IMR-90 (cell line): ENCODE measurements around the gene IGFBP6.

ENCODE experiments used
- BHLHE40 ChIP-seq: fragments of 150-350 bp; IDR thresholded peaks from 2 replicates; pipeline ENCODE4 v1.6.1; 2016; ENCODE audit warnings: mild to moderate bottlenecking, low read depth, low read length
- CEBPB ChIP-seq: IDR thresholded peaks from 2 replicates; pipeline ENCODE4 v1.6.1; 2012; ENCODE audit warnings: low read depth, low read length, improper control_type of control experiment
- CHD1 ChIP-seq: IDR thresholded peaks from 2 replicates; pipeline ENCODE4 v1.6.1; 2012; ENCODE audit warnings: low read depth, low read length, improper control_type of control experiment
- CTCF ChIP-seq: conservative IDR thresholded peaks from 2 replicates; pipeline ENCODE4 v1.5.1; 2012; ENCODE audit warnings: mild to moderate bottlenecking, low read depth, low read length, improper control_type of control experiment
- POLR2A ChIP-seq: IDR thresholded peaks from 2 replicates; pipeline ENCODE4 v1.6.1; 2012; ENCODE audit warnings: mild to moderate bottlenecking, low read depth, low read length
- RAD21 ChIP-seq: IDR thresholded peaks from 2 replicates; pipeline ENCODE4 v1.6.1; 2012; ENCODE audit warnings: low read length, improper control_type of control experiment
- SMC3 ChIP-seq: fragments of 150-350 bp; IDR thresholded peaks from 2 replicates; pipeline ENCODE4 v1.6.1; 2016; ENCODE audit warnings: low read depth, mild to moderate bottlenecking, antibody characterized with exemption, low read length, moderate library complexity
- TF ChIP-seq, protein P1 (sequence below): fragments of 150-350 bp; IDR thresholded peaks from 2 replicates; pipeline ENCODE4 v1.6.1; 2017; ENCODE audit warnings: mild to moderate bottlenecking, antibody characterized with exemption, low read length, low read depth
- TF ChIP-seq, protein P2 (sequence below): fragments of 150-350 bp; IDR thresholded peaks from 2 replicates; pipeline ENCODE4 v1.6.1; 2016; ENCODE audit warnings: low read depth, mild to moderate bottlenecking, low read length, moderate library complexity, borderline replicate concordance

- no peak for TF ChIP-seq POLR2A
- TF ChIP-seq CTCF: no peak
- no peak for TF ChIP-seq RAD21
- no peak for TF ChIP-seq BHLHE40
- TF ChIP-seq CEBPB: no peak
- TF ChIP-seq CHD1: no peak
- no peak for TF ChIP-seq SMC3
- TF ChIP-seq, protein P1, sequence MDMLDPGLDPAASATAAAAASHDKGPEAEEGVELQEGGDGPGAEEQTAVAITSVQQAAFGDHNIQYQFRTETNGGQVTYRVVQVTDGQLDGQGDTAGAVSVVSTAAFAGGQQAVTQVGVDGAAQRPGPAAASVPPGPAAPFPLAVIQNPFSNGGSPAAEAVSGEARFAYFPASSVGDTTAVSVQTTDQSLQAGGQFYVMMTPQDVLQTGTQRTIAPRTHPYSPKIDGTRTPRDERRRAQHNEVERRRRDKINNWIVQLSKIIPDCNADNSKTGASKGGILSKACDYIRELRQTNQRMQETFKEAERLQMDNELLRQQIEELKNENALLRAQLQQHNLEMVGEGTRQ: no peak
- TF ChIP-seq, protein P2, sequence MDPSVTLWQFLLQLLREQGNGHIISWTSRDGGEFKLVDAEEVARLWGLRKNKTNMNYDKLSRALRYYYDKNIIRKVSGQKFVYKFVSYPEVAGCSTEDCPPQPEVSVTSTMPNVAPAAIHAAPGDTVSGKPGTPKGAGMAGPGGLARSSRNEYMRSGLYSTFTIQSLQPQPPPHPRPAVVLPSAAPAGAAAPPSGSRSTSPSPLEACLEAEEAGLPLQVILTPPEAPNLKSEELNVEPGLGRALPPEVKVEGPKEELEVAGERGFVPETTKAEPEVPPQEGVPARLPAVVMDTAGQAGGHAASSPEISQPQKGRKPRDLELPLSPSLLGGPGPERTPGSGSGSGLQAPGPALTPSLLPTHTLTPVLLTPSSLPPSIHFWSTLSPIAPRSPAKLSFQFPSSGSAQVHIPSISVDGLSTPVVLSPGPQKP: no peak
Measured at GRCh38 chr12:53102883-53103807, 5.7 kb downstream of the IGFBP6 start, which contains the start of gene SOAT2.
